ENCODE results near the gene FMN2.
"Not testable (repeated sequence)": the region's sequence is repeated elsewhere in the genome, so short reads cannot be mapped to it uniquely, and the experiment has no call there.

The FMN2 gene

DNA sequence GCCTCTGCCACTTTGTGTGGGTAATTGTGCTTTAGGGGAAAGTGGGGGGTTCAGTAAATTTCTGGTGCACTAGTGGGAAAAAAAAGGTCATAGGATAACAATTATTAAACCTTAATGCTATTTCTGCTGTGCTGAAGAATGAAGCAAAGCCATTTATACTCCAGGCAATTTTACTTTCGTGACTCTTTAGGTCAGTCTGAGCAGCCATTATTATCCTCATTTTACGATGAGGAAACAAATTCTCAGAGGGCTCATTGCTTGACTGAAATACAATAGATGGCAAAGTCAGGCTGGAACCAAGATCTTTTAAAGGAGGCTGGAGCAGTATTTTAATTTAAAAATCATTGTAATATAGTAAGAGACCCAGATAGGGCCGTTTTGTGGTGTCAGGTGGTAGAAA, 272.2 kb downstream of the FMN2 start:
- DNase-seq (ENCODE audit: low spot score): no peak

DNA sequence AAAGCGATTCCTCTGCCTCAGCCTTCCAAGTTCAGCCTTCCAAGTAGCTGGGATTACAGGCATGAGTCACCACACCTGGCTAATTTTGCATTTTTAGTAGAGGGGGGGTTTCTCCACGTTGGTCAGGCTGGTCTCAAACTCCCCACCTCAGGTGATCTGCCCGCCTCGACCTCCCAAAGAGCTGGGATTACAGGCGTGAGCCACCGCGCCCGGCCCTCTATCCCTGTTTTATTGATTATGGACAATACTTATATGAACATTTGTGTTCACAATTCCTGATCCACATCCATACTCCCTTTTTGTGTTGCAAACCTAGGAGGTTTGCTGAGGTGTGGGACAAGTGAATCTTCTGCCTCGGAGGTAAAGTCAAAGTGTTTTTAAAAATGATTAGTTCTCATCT, 275.0 kb downstream of the FMN2 start:
- DNase-seq (ENCODE audit: low spot score): no peak

DNA sequence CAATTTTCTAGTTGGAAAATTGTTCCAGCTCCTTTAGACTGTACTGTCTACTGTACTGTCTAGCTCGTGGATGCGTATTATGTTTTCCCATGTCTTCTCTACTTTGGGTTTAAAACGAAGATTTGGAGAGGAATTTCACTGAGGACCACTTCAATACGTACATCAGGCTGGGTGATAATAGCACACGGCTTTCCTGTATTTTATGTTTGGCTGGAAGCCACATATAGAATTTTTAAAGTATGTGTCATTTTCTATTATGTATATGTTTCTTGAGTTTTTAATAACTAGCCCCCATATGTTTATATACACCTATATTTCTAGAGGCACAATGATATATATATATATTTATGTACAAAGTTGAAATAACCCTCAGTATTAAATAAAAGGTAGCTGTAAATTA, 293.9 kb downstream of the FMN2 start:
- DNase-seq (ENCODE audit: low spot score): no peak

DNA sequence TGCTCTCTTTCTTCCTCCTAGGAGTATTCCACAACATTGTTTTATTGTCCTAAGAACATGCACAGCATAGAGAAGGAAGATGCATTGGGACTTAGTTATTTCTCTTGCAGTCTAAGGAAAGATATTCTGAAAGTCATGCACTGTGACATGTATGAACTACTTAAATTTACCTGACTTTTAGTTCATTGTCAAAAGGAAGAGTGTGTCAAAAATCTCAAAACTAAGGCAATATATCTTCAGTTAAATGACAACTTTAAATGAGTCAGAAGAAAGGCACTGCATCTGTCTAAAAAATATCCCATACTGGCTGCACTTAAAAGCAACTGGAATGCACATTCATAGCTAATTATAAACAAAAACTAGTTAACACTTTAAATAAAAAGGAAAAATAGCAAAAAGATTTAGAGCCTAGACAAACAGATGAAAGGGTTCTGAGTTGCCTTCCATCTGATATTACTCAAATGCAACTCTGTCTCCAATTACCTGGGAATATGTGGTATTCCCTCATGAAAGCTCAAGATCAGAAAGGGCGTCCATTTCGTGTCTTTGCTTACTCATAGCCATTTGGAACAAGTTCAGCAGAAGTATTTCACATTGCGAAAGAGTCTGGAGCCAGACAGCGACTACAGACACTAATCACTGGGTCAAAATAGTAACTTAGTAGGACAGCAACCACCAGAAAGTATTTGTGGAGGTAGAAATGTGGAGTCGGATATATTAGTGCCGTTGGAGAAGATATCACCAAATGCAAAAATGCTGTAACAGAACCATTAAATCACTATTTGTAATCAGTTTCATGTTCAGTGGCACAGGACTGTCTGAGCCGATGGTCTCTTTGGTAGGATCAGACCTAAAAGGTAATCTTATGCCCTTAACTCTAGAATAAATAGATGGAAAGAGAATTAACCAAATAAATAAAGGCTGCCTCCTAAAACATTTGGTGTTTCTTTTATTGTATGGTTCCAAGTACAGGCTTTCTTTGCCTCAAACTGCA, 294.6 kb downstream of the FMN2 start:
- DNase-seq (ENCODE audit: low spot score): no peak

DNA sequence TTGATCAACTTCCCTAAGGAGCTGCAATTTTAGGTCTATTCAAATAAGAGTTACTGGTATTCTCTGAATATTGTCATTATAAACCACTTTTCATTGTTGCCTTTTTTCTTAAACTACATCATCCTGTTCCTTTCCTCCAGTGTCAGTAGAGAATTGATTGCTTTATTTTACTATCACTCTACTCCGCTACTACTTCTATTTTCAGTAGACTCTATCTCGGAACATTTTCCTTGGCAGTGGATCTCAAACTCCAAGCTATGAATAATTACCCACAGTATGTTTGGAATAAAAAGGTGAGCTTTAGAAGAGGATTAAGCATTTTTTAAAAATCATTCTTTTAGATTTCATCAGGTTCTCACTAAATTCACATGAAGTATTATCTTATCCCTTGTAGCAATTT, 295.4 kb downstream of the FMN2 start:
- DNase-seq (ENCODE audit: low spot score): no peak

DNA sequence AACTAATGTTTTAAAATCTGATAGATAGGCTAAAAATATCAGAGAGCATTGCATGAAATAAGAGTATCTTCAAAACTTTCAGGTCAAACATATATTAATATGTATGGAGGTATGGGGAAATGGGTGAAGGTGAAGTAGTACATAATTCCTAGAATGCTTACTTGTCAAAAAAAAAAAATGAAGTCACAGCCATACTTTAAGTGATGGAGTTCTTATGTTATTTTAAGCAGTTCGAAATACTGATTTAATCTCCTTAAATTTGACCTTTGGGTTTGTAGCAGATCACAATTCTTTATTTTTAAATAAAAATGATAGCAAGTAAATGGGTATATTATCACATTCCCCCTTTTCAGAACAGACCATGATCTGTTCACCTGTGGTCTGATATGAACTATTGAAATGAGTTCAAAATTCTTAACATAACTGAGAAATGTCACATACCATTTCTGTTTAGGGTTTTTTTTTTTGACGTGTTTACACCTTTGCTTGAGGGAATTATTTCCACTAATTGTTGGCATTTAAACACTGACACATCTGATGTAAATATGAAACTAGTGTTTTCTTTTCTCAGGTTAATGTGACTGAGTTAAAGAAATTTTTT, 300.1 kb downstream of the FMN2 start:
- no peak for DNase-seq (ENCODE audit: low spot score)

DNA sequence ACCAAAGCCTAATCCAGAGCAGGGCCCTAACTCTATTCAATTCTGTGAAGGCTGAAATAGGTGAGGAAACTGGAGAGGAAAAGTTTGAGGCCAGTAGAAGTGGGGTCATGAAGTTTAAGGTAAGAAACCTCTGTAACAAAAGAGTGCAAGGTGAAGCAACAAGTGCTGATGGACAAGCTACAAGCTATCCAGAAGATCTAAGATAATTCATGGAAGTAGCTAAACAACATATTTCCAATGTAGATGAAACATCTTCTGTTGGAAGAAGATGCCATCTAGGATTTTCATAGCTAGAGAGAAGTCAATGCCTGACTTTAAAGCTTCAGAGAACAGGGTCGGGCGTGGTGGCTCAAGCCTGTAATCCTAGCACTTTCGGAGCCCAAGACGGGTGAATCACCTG, 302.7 kb downstream of the FMN2 start:
- no peak for DNase-seq (ENCODE audit: low spot score)

DNA sequence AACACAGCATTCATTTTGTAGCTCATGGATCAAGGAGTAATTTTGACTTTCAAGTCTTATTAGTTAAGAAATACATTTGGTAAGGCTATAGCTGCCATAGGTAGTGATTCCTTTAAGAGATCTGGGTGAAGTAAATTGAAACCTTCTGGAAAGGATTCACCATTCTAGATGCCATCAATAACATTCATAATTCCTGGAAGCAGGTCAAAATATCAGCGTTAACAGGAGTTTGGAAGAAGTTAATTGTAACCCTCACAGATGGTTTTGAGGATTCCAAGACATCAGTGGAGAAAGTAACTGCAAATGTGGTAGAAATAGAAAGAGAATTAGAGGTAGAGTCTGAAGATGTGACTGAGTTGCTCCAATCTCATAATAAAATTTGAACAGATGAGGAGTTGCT, 303.7 kb downstream of the FMN2 start:
- DNase-seq (ENCODE audit: low spot score): no peak

DNA sequence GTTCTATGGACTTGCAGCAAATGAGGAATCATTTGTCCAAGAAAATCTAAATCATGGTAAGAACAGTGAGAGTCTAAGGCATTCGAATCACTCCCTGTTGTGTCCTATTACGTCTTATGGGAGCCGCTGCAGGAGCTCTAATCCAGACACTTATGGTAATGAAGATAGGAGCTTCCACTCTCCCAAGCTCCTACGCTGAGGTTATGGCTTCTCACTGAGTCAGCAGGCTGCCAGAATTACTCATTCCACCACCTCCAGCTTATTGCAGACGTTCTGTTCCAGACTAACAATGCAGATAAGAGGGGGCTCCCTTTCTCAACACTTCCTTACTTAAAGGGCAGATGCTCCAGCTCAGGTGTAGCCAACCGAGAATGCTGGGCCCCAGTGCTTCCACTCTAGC, 307.7 kb downstream of the FMN2 start:
- no peak for DNase-seq (ENCODE audit: low spot score)

DNA sequence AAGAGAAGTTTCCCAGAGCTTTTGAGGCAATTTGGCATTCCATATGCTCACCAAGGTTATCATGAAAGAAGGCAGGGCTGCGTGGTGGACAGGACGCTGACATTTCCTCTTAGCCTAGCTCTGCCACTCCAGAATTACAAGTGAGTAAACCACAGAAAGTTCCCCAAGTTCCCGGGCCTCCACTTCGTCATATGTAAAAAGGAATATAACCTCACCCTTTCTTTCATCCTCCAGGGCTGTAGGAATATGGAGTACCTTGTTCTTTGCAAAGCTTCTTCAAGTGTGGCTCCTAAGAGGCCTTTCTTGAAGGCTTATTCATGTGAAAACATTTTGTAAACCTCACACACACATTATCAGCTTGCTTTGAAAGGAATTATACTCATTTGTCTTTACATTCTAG, 310.0 kb downstream of the FMN2 start:
- no peak for DNase-seq (ENCODE audit: low spot score)

DNA sequence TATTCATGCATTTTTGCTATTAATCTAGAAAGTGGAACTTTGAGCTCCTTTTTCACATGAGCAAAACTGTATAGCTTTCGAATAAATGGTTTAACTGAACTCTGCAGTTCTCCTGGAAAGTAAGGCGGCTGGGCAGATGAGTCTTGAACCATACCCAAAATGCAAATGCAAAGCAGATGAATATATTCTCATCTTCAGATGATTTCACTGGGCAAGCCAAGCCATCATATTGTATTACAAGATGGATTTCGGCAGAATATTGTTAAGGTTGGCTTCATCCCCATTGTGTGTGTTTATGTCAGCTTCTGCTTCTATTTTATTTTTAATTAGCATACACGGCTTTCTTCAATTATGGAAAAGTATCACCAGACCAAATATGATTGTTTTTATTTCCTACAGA, 310.6 kb downstream of the FMN2 start:
- DNase-seq (ENCODE audit: low spot score): no peak

DNA sequence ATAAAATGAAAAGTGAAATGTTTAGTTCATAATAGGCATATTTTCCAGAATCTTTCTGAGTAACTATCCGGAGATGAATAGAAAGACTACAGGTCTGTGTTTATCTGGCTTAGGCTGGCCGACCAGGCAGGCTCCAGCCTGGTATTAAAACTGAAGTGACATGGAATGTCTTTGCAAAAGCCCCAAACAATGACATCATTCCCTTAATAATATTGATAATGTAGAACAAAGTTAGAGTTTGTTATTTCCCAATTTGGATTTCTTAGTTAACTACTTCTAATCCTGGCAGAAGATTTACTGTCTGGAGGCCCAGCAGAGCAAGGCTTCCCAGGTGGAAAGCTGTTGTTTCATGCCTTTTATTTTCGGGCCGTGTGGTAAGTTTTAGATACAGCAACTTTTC, 312.6 kb downstream of the FMN2 start:
- DNase-seq (ENCODE audit: low spot score): no peak

DNA sequence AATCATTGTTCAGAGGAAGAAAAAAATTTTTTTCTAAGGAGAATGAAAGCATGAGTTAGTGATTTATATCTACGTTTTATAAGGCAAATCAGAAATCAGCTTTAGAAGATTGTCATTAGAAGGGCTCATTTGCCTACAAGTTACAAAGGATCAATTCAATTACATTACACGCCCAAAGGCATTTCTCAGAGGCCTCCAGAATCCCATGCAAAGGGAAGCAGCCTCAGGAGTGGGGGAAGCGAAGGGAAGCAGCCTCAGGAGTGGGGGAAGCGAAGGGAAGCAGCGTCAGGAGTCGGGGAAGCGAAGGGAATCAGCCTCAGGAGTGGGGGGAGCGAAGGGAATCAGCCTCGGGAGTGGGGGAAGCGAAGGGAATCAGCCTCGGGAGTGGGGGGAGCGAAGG, 314.1 kb downstream of the FMN2 start:
- no peak for DNase-seq (ENCODE audit: low spot score)

DNA sequence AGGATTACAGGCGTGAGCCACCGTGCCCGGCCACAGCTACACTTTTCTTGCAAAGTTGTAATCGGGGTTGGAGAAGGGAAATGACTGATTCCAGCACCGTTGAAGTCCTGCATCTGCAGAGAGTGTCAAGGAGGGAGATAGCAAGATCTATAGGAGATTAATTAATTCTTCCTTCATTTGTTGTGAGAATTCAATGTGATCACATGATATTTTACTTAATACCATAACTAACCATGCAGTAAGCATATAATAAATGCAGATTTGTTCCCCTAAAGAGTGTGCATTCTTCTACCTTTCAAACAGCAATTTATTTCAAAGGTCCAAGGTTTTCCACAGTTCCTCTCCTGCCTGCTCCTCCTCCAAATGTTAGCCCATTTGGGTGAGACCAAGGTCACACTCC, 315.7 kb downstream of the FMN2 start:
- no peak for DNase-seq (ENCODE audit: low spot score)

DNA sequence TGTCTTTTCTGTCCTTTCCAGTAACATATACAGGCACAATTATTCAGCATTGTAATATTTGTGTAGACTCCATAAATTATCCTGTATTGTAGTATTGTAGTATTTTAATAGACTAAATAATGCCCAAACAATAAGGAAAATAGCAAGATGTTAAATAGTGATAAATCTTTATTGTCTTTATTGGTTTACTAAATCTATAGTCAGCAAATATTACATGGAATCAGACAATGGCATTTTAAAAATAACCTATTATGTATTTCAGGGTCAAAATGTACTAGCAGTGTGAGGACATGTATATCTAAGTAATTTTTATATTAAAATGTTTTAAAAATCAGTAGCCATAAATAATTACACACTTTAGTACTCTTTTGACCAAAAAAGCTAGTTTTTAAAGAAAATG, 317.9 kb downstream of the FMN2 start:
- DNase-seq (ENCODE audit: low spot score): no peak

DNA sequence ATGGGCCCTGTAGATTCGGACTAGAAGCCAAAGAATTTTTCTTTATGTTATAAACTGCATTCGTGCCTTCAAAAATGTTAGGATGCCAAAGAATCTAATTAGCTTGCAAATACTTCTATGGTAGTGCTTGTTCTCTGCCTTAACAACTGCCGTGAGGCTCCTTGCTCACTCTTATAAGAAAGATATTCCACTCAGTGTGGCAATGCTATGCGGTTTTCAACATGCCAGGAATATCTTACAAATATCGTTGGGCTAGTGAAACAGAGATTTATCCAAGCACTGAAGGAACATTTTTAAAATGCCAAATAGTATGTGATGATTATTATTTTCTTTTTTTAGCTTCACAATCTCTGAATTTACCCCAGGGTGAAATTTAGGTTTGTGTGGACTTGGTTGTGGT, 322.0 kb downstream of the FMN2 start:
- DNase-seq (ENCODE audit: low spot score): no peak

DNA sequence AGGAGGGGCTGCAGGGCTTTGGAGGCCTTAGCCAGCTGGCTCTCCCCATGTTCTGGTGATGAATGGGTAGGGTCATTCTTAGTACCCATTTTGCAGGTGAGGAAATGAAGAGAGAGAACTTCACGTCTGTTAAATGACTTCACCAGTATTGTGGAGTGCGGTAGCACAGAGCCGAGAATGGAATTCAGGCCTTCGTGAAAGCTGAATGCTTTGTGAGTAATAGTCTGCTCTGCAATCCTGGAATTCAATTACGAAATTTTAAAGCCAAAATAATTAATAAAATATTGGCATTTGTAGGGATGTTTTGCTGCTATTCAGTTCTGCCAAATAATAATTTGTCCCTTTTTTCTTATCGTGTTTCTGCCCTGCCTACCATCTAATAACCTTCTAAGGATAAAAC, 322.6 kb downstream of the FMN2 start:
- no peak for DNase-seq (ENCODE audit: low spot score)

DNA sequence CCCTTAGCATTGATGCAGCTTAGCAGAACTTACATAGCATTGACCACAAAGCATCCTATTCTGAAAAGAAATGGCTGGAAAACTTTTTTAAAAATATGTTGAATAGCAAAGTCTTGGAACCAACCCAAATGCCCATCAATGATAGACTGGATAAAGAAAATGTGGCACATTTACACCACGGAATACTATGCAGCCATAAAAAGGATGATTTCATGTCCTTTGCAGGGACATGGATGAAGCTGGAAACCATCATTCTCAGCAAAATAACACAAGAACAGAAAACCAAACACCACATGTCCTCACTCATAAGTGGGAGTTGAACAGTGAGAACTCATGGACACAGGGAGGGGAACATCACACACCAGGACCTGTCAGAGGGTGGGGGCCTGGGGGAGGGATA, 323.3 kb downstream of the FMN2 start:
- DNase-seq (ENCODE audit: low spot score): not testable (repeated sequence)

DNA sequence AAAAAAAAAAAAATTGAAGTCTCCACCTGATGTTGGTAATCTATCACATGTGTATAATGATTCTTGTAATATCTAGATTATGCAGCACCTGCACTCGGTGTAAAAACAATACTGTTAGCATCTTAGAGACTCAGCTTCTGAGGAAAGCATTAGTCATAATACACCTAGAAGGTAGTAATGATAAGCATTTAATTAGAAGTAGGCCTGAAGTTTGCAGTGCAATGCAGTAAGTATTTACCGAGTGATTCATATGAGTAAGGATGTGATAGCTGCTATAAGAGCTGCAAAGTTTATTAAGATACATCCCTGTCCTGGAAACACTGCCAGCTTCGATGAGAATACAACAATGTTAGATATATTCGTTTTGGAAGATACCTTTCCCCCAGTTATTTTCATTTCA, 323.8 kb downstream of the FMN2 start:
- DNase-seq (ENCODE audit: low spot score): no peak

DNA sequence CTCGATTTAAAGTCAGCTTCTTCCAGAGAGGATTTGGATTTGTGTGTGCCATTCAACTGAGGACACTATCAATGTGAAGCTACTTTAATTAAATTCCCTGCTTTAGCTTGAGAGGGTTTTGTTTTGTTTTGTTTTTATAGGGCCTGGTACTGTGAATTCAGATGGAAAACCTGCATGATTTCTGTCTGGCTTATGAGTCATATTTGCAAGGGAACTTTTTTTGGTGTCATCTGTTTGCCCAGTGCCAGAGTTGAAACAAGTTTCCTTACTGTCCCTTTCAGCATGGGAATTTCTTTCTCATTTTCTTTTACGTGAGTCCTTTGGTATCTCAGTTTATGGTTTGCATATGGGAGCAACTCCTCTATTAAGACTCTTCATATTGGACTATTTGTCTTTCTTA, 325.6 kb downstream of the FMN2 start:
- DNase-seq (ENCODE audit: low spot score): no peak

DNA sequence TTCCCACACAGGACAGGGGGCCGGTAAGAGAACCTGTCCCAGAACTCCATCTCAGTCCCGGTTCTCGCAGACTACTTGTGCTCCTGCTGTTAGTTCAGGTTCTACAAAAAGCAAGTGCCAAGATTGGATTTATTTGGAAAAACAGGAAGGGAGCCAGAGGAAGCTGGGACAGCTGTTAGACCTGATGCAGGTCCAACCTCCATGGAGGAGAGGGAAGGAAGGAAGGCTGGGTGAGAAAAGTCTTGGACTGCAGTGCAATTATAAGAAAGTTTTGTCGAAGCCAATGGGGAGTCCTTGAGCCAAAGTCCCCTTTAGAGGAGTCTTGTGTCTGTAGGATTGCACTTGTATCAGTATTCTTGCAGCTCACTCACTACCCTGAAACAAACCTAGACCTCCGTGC, 329.1 kb downstream of the FMN2 start:
- no peak for DNase-seq (ENCODE audit: low spot score)

DNA sequence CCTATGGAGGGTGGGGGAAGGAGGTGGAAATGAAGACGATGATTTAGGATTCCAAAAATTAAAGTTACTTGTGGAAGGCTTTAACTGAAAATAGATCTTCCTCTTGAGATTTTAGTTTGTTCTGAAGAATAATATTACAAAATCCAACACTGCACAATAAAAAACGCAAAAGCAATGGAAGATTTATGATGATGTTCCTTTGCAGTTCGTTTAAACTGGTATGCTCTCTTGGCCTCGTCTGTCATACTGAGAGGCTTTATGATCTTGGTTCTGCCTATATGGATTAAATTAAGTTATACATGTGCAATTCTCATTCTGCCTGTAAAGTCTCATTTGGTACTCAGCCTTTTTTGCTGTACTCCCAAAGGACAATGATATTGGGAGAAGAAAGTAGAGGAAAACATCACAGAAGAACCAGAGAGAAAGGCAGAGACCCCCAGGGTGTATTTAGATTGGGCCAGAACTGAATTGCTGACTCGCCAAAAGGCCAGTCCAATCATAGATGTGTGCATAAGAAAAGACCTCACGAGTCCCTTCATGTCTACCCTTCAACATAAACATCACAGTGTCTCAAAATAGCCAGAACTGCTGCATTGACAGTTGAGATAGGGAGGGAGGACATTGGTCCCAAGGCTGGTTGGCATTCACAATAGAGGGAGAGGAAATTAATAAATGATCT, 331.7 kb downstream of the FMN2 start:
- no peak for DNase-seq (ENCODE audit: low spot score)

Data from iPS-NIHi11 (cell line).